Adrenal gland (tissue), 19 donors: ENCODE measurements around the gene SNAPC4. TPM values are rescaled to one million over a fixed set of nuclear protein-coding genes. Genes with fewer than 3 reads are reported as not detected.

Experiments
- DNase-seq, 7 donors: peaks; one replicate each; pipeline ENCODE4 v3.0.0-alpha.2; 2019 to 2020
- H3K27ac ChIP-seq, 5 donors: fragments of 200-600 bp; sonication (generic) in 4 of 5; 1 replicate in 3 of 5; 2 replicates in 2 of 5; pipeline versions ENCODE4 v1.5.1 to v1.8.0; 2016 to 2020; ENCODE audit warnings: mild to moderate bottlenecking in 1 of 5
- H3K27me3 ChIP-seq: fragments of 200-600 bp; 2 replicates; pipeline ENCODE4 v1.8.0; 2021
- H3K36me3 ChIP-seq, 2 donors: fragments of 200-600 bp; replicated peaks in 1 of 2; 1 replicate in 1 of 2; 2 replicates in 1 of 2; pipeline versions ENCODE4 v1.5.1 to v1.8.0; 2018 to 2022
- H3K4me1 ChIP-seq, 2 donors: fragments of 200-600 bp; replicated peaks in 1 of 2; 1 replicate in 1 of 2; 2 replicates in 1 of 2; pipeline versions ENCODE4 v1.5.1 to v1.8.0; 2018 to 2021
- H3K4me3 ChIP-seq, 4 donors: fragments of 200-600 bp; sonication (generic) in 3 of 4; one replicate each; pipeline ENCODE4 v1.5.1; 2016 to 2018
- H3K9me3 ChIP-seq, 3 donors: fragments of 200-600 bp; sonication (generic) in 1 of 3; replicated peaks in 1 of 3; 1 replicate in 2 of 3; 2 replicates in 1 of 3; pipeline versions ENCODE4 v1.5.1 to v1.8.0; 2016 to 2021
- CTCF ChIP-seq, 6 experiments: fragments of 450-650 bp in 4 of 6; fragments of 200-600 bp in 2 of 6; sonication (generic) in 1 of 6; IDR thresholded peaks; 1 replicate in 5 of 6; 2 replicates in 1 of 6; pipeline versions ENCODE4 v1.5.1 to v1.8.0; 2016 to 2021; ENCODE audit warnings: antibody characterized with exemption in 6 of 6, mild to moderate bottlenecking in 2 of 6, moderate library complexity in 1 of 6
- POLR2A ChIP-seq, 2 donors: fragments of 450-650 bp; IDR thresholded peaks; one replicate each; pipeline ENCODE4 v1.6.1; 2017; ENCODE audit warnings: antibody characterized with exemption in 2 of 2, mild to moderate bottlenecking in 2 of 2, moderate library complexity in 1 of 2
- WGBS, 4 donors: extraction: QIAGEN DNeasy Blood & Tissue Kit in 2 of 4; methylation state at CpG; one replicate each; pipeline versions ENCODE4 v1.1.5 to v1.1.7; 2013 to 2017; 5-methylcytosine and 5-hydroxymethylcytosine counted together
- intact Hi-C, 2 donors: fragments of 100-400 bp; cut with DNase I; formaldehyde crosslinking; loops; one replicate each; pipeline versions ENCODE4 v1.14.1 to v1.15.0; 2022 to 2023
- long read RNA-seq, 10 donors: library from polyadenylated mRNA in 3 of 10; unstranded in 2 of 10; stranded (forward) in 1 of 10; transcript quantifications; one replicate each; pipeline ENCODE4 v2.0.0 and lab custom pipeline, GENCODE V29; 2021 to 2026
- polyA plus RNA-seq, 3 donors: library from polyadenylated mRNA; stranded (reverse); fragments of 200-250 nt in 2 of 3; fragments of 350-450 nt in 1 of 3; fragmentation: Illumina TruSeq in 1 of 3; extraction: RNeasy Lipid Tissue Mini Kit (QIAGEN cat#74804) in 1 of 3; gene quantifications; one replicate each; pipeline ENCODE4 v1.2.3, GENCODE V29; 2013 to 2014
- total RNA-seq, 9 donors: library from RNA; depleted of rRNA in 4 of 9; stranded (reverse); fragments of >200 nt in 4 of 9; fragments of 120-200 nt in 1 of 9; fragmentation: NEBNext Ultra II Directional in 1 of 9; extraction: Animal tissue kit (Norgen Biotek cat#: 25700) in 1 of 9; gene quantifications; one replicate each; pipeline versions ENCODE4 v1.1.0 to v1.2.4, GENCODE V29; 2013 to 2023
- donor health status: healthy with polysubstance abuse.
- donor health status: Bipolar disorder and iron deficiency.
- donor health status: DM: yes; HTN: yes; CAD: no.
- donor health status: DM: no; HTN: no; CAD: no.
- donor health status: DM: no; HTN: no; CAD: no.
- donor health status: DM: yes; HTN: yes; CAD: no.

SNAPC4 gene
- total RNA-seq (10 to 100 TPM in 1 of 9 donors, 1 to 10 TPM in 8; 2.4 to 10.6 (median 5.5) TPM), polyA plus RNA-seq (10 to 100 TPM in 1 of 3 donors, 1 to 10 TPM in 2; 3.4 to 20.1 (median 8.3) TPM)
- long read RNA-seq, donor 1: 0 reads
- long read RNA-seq, donor 2: 0 reads
- long read RNA-seq, donor 3: 0 reads
- long read RNA-seq, donor 4, partial matches to known transcripts: 1 of 2 reads
- long read RNA-seq, donor 4, other reads (novel, unspliced or antisense): 0 of 2 reads
- long read RNA-seq, donor 5, full-length matches to known transcripts: 1 of 12 reads
- long read RNA-seq, donor 5, partial matches to known transcripts: 3 of 12 reads
- long read RNA-seq, donor 5, other reads (novel, unspliced or antisense): 8 of 12 reads
- long read RNA-seq, donor 6, partial matches to known transcripts: 1 of 2 reads
- long read RNA-seq, donor 6, other reads (novel, unspliced or antisense): 1 of 2 reads
- long read RNA-seq, donor 7: 0 reads
- long read RNA-seq, donor 8: 0 reads
- long read RNA-seq, donor 9: 0 reads
- long read RNA-seq, donor 10: 0 reads

GRCh38 chr9:136400038-136400834, at the start of gene SNAPC4:
Gene SNAPC4 (minus strand): TSS chr9:136400170. CDS start chr9:136398428, 1,742 bp downstream.
- Histone ChIP-seq H3K4me1 (peaks cover 9 to 17% of the 10 kb centered on the region in 2 donors), H3K27ac (peak within 1 kb of the TSS in 1 of 5 donors; percentile 54), H3K9me3 (no peaks in the 10 kb centered on the region), H3K4me3 (peak within 1 kb of the TSS; percentile 36 to 99 (median 82)), H3K27me3 (no peaks in the 10 kb centered on the region), H3K36me3 (peaks cover 0 to 34% of the 10 kb centered on the region in 2 donors)
- intact Hi-C loops: loop anchor here (2.0 to 5.0 kb wide), 2 partner anchors 63 to 87 kb away; no protein-coding TSS in a partner anchor
- TF ChIP-seq POLR2A (IDR thresholded peaks at IDR 0.05) (no peak), CTCF (IDR thresholded peaks at IDR 0.05) (peak; percentile 54 to 96 (median 80))
- DNase-seq: peak; percentile 74 to 88 (median 83)
- 5 to 26% (median 7%) methylated on average over 7 to 71 of the region's 71 CpGs for WGBS, 4 donors

GRCh38 chr9:136448655-136449054, 48.7 kb upstream of the SNAPC4 start:
- no peak overlapping the region for H3K4me3 ChIP-seq
- no peaks in the 10 kb centered on the region for H3K9me3 ChIP-seq
- intact Hi-C loops: no loop called here
- no peak for DNase-seq
- no peak overlapping the region for H3K27ac ChIP-seq
- TF ChIP-seq POLR2A (IDR thresholded peaks at IDR 0.05) (no peak), CTCF (IDR thresholded peaks at IDR 0.05) (no peak)
- WGBS, 4 donors: 83 to 97% (median 88%) methylated on average over 3 of the region's 3 CpGs
- H3K36me3 ChIP-seq: peaks cover 0 to 84% of the 10 kb centered on the region in 2 donors
- H3K27me3 ChIP-seq: no peaks in the 10 kb centered on the region
- no peaks in the 10 kb centered on the region for H3K4me1 ChIP-seq

- 91 to 93% (median 92%) methylated on average over 20 to 27 of the region's 27 CpGs for WGBS, 4 donors
- no peak for DNase-seq
- Histone ChIP-seq H3K36me3 (peaks cover 0 to 92% of the 10 kb centered on the region in 2 donors), H3K4me3 (no peak overlapping the region), H3K27ac (no peak overlapping the region), H3K4me1 (peaks cover 0 to under 1% of the 10 kb centered on the region in 2 donors), H3K9me3 (no peaks in the 10 kb centered on the region), H3K27me3 (no peaks in the 10 kb centered on the region)
- intact Hi-C loops: no loop called here
- no peak for TF ChIP-seq CTCF (IDR thresholded peaks at IDR 0.05)
- TF ChIP-seq POLR2A (IDR thresholded peaks at IDR 0.05): no peak
These were observed 47.3 kb upstream of the SNAPC4 start for GRCh38 chr9:136447173-136447778.
